AG04449 (cell line): Measurements from ENCODE around the gene CRTAC1.

Source experiments
- CTCF ChIA-PET: fragments of 350-600 bp; formaldehyde crosslinking; extraction: SDS; loops from one replicate; lab custom pipeline; 2021; ENCODE audit warnings: antibody characterized with exemption; lab: Yijun Ruan, JAX
- POLR2A ChIA-PET: fragments of 400-600, 350-600 bp; formaldehyde crosslinking; extraction: SDS; loops from one replicate; lab custom pipeline; 2020; ENCODE audit warnings: antibody characterized with exemption, inconsistent platforms; lab: Yijun Ruan, JAX
- DNase-seq: peaks from one replicate; pipeline ENCODE4 v3.0.0-alpha.2; 2010; ENCODE audit warnings: low read depth, low spot score
- H3K4me3 ChIP-seq: 2 replicates; pipeline ENCODE4 v1.5.1; 2011; ENCODE audit warnings: low read depth, mild to moderate bottlenecking, control low read depth, low read length
- TF ChIP-seq, protein P1 (sequence below): IDR thresholded peaks from one replicate; pipeline ENCODE4 v1.5.1; 2011; ENCODE audit warnings: mild to moderate bottlenecking, moderate library complexity, low read length, control low read depth, inconsistent platforms; ENCODE audit not compliant: insufficient read depth; ENCODE audit errors: missing control alignments

Gene CRTAC1

DNA sequence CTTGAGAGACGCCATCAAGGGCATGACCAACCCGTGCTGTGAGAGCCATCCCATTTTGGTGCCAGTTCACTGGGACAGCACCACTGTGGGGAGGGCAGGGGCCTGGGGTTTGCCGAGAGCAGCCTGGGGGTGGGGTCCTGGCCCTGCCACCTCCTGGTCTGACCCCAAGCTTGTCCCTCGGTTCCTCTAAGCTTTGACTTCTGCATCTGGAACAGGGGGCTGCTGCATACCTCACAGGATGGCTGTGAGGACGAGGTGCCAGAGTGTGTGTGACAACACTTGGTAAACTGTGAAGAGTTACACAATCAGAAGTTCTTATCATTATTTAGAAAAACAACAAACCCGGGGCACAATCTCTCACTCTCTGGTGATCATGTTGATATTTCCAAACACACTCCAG is 89.9 kb downstream of the CRTAC1 start:
- no peak for DNase-seq
- ChIA-PET CTCF (no interaction called here), POLR2A (no interaction called here)

DNA sequence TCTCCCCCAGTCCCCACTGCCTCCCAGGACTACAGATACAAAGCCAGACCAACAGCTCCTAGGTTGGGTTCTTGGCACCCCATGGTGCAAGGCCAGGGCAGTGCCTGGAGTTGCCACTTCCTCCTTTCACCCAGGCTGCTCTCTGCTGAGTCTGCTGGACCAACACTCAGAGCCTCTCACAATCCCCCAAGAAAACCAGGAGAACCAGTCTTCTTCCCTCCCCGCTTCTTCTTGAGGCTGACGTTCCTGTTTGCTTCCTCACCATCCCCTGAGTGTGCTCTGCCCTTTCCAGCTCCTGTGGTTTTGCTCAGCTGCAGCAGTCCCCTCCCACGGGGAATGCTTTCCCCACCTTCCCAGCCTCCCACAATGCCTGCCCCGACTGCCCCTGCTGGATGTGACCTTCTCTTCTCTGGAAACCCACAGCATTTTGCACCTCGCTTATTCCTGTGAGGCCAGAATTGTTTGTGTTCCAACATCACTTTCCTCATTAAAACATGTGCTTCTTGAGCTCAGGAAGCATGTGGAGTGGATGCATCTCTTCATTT is 90.9 kb downstream of the CRTAC1 start:
- CTCF ChIA-PET = no interaction called here
- POLR2A ChIA-PET = no interaction called here
- TF ChIP-seq, protein P1, sequence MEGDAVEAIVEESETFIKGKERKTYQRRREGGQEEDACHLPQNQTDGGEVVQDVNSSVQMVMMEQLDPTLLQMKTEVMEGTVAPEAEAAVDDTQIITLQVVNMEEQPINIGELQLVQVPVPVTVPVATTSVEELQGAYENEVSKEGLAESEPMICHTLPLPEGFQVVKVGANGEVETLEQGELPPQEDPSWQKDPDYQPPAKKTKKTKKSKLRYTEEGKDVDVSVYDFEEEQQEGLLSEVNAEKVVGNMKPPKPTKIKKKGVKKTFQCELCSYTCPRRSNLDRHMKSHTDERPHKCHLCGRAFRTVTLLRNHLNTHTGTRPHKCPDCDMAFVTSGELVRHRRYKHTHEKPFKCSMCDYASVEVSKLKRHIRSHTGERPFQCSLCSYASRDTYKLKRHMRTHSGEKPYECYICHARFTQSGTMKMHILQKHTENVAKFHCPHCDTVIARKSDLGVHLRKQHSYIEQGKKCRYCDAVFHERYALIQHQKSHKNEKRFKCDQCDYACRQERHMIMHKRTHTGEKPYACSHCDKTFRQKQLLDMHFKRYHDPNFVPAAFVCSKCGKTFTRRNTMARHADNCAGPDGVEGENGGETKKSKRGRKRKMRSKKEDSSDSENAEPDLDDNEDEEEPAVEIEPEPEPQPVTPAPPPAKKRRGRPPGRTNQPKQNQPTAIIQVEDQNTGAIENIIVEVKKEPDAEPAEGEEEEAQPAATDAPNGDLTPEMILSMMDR = no peak
- DNase-seq = no peak
- no peak overlapping the region for H3K4me3 ChIP-seq

More for the DNA sequence above, 89.9 kb downstream of the CRTAC1 start:
- H3K4me3 ChIP-seq = no peak overlapping the region
- TF ChIP-seq, protein P1 = no peak

DNA sequence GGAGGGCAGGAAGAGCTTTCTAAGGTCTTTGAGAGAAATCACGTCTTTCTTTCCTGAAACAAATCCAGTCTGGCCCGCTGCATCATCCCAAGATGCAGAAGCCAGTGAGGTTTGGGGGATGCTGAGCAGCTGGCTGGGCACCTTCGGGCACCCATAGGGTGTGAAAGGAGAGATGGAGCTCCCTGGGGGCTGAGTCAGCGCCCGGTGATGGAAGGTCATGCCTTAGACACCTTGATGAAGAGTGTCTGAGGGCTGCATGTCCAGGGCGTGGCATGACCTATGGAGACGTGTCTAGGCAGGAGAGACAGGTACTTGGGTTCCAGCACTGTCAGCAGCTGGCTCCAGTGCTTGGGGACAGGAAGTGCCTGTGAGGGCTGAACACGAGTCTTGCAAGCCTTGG is 92.5 kb downstream of the CRTAC1 start:
- TF ChIP-seq, protein P1 = no peak
- H3K4me3 ChIP-seq = no peak overlapping the region
- POLR2A ChIA-PET = no interaction called here
- CTCF ChIA-PET = no interaction called here
- no peak for DNase-seq

DNA sequence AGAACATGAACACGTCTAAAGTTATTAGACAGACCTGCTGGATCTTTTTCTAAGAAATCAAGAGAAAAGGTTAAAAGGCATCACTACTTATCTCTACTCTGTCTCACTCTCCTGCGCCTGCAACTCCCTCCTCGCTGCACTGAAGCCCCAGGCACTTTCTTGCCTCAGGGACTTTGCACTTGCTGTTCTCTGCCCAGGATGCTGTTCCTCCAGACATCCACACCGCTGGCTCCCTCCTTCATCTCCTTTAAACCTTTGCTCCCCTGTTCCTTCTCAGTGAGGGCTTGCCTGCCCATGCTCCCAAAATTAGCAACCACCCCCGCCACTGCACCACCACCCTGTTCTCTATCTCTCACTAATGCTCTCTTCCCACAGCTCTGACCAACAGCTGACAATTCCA is 93.4 kb downstream of the CRTAC1 start:
- POLR2A ChIA-PET = no interaction called here
- TF ChIP-seq, protein P1 = no peak
- H3K4me3 ChIP-seq = no peak overlapping the region
- CTCF ChIA-PET = no interaction called here
- DNase-seq = no peak

DNA sequence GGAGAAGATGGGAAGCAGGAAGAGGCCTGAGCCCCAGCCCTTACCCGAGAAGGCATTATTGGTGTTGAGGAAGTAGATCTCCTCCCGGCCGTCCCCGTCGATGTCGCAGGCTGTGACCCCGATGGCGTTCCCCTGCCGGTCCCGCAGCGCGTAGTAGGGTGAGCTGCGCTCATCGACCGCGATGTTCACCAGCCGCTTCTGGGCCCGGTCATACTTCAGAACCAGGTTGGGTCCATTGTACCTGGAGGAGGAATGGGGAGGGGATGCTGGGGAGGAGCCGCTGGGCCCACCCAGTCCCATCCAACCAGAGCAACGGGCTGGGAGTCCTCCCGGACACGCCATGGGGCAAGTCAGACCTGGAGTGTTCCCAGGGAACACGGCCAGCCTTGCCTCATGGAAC is 94.3 kb downstream of the CRTAC1 start:
- ChIA-PET POLR2A (no interaction called here), CTCF (no interaction called here)
- no peak for DNase-seq
- no peak overlapping the region for H3K4me3 ChIP-seq
- TF ChIP-seq, protein P1 = no peak

DNA sequence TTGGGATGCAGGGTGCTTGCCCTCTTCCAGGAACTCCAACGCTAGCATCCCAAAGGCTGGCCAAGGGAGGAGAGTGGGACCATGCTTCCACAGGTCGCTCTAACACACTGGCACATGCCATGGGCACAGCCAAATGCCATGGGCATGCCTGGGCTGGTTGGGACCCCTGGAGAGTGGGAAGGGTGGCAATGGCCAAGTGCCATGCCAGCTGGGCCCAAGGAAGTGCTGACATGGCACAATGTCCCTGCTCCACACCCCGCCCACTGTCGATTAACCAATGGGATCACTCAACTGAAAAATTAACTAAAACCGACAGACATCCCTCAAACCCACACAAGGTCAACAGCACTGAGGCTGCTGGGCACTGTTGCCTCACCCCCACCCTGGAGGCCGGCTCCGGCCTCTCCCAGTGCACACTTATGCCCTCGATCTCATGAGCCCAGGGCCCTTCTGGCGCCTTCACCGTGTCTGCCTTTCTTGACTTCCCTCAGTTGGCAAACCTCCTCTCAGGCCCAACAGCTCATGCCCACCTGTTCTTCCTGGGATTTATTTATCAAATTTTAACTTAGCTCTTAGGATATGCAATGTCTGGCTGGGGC is 97.4 kb downstream of the CRTAC1 start:
- TF ChIP-seq, protein P1 = no peak

More for the DNA sequence above, 97.4 kb downstream of the CRTAC1 start:
- no peak overlapping the region for H3K4me3 ChIP-seq
- CTCF ChIA-PET = no interaction called here
- no peak for DNase-seq
- POLR2A ChIA-PET = no interaction called here
